Mesenchymal stem cell (in vitro differentiated cells and primary cell): ENCODE data around the gene TXNDC5. TPM values are rescaled to one million over a fixed set of nuclear protein-coding genes. Genes with fewer than 3 reads are reported as not detected.
A peak's percentile ranks its signal among the peaks of the same experiment; 100 is the strongest.

Source experiments
- DNase-seq: peaks from one replicate; pipeline ENCODE4 v3.0.0-alpha.2; 2013
- H2AFZ ChIP-seq: one replicate; pipeline ENCODE4 v1.6.1; 2013; ENCODE audit warnings: low read depth, mild to moderate bottlenecking, control low read depth, inconsistent platforms, low read length, moderate library complexity
- H2AK5ac ChIP-seq: 2 replicates; pipeline ENCODE4 v1.6.1; 2013; ENCODE audit warnings: low read length, moderate library complexity, mild to moderate bottlenecking, inconsistent platforms; ENCODE audit not compliant: severe bottlenecking
- H2BK120ac ChIP-seq: one replicate; pipeline ENCODE4 v1.6.1; 2013; ENCODE audit warnings: low read depth, mild to moderate bottlenecking, inconsistent platforms, low read length, moderate library complexity
- H2BK12ac ChIP-seq, 2 experiments: one replicate each; pipeline ENCODE4 v1.6.1; 2013; ENCODE audit warnings: inconsistent platforms in 2 of 2, low read length in 2 of 2, mild to moderate bottlenecking in 2 of 2, moderate library complexity in 2 of 2, control low read depth in 1 of 2
- H2BK15ac ChIP-seq: one replicate; pipeline ENCODE4 v1.6.1; 2013; ENCODE audit warnings: mild to moderate bottlenecking, low read depth, inconsistent platforms; ENCODE audit not compliant: poor library complexity, severe bottlenecking
- H2BK5ac ChIP-seq: 2 replicates; pipeline ENCODE4 v1.6.1; 2013; ENCODE audit warnings: low read depth, mild to moderate bottlenecking, low read length, control low read depth, inconsistent platforms; ENCODE audit not compliant: poor library complexity, severe bottlenecking
- H3K14ac ChIP-seq, 2 experiments: one replicate each; pipeline ENCODE4 v1.6.1; 2013; ENCODE audit warnings: inconsistent platforms in 2 of 2, low read length in 2 of 2, control low read depth in 1 of 2, mild to moderate bottlenecking in 1 of 2, moderate library complexity in 1 of 2
- H3K18ac ChIP-seq, 2 experiments: one replicate each; pipeline ENCODE4 v1.6.1; 2013; ENCODE audit warnings: inconsistent platforms in 2 of 2, low read length in 2 of 2, control low read depth in 1 of 2, low read depth in 1 of 2, mild to moderate bottlenecking in 1 of 2
- H3K23ac ChIP-seq, 2 experiments: one replicate each; pipeline ENCODE4 v1.6.1; 2013; ENCODE audit warnings: inconsistent platforms in 2 of 2, low read length in 2 of 2, mild to moderate bottlenecking in 2 of 2, moderate library complexity in 2 of 2, control low read depth in 1 of 2
- H3K27ac ChIP-seq: 2 replicates; pipeline ENCODE4 v1.5.1; 2013; ENCODE audit warnings: mild to moderate bottlenecking, moderate library complexity, low read length, control low read depth, inconsistent platforms; ENCODE audit not compliant: poor library complexity, severe bottlenecking
- H3K27me3 ChIP-seq, 2 experiments: 2 replicates each; pipeline versions ENCODE4 v1.6.1 to v1.7.0; 2013; ENCODE audit warnings: low read length in 2 of 2, mild to moderate bottlenecking in 2 of 2, moderate library complexity in 2 of 2, control low read depth in 1 of 2, inconsistent platforms in 1 of 2; ENCODE audit not compliant: control insufficient read depth in 1 of 2, insufficient read depth in 1 of 2
- H3K36me3 ChIP-seq, 2 experiments: 2 replicates each; pipeline versions ENCODE4 v1.6.1 to v1.7.0; 2013; ENCODE audit warnings: low read length in 2 of 2, control low read depth in 1 of 2, inconsistent platforms in 1 of 2, low read depth in 1 of 2, mild to moderate bottlenecking in 1 of 2; ENCODE audit not compliant: insufficient read depth in 2 of 2, control insufficient read depth in 1 of 2
- H3K4ac ChIP-seq, 2 experiments: one replicate each; pipeline ENCODE4 v1.6.1; 2013; ENCODE audit warnings: inconsistent platforms in 2 of 2, low read length in 2 of 2, mild to moderate bottlenecking in 2 of 2, moderate library complexity in 2 of 2, control low read depth in 1 of 2, low read depth in 1 of 2
- H3K4me1 ChIP-seq: 2 replicates; pipeline ENCODE4 v1.6.1; 2013; ENCODE audit warnings: low read depth, low read length, control low read depth; ENCODE audit not compliant: control insufficient read depth, insufficient read depth
- H3K4me2 ChIP-seq: 2 replicates; pipeline ENCODE4 v1.6.1; 2013; ENCODE audit warnings: low read length, mild to moderate bottlenecking, inconsistent platforms; ENCODE audit not compliant: poor library complexity, severe bottlenecking
- H3K4me3 ChIP-seq, 2 experiments: 2 replicates each; pipeline versions ENCODE4 v1.5.1 to v1.7.0; 2013; ENCODE audit warnings: low read length in 2 of 2, mild to moderate bottlenecking in 2 of 2, control low read depth in 1 of 2, low read depth in 1 of 2; ENCODE audit not compliant: insufficient read depth in 1 of 2
- H3K79me1 ChIP-seq: replicated peaks from 2 replicates; pipeline ENCODE4 v1.6.1; 2013; ENCODE audit warnings: mild to moderate bottlenecking, control low read depth, low read length, inconsistent platforms; ENCODE audit not compliant: poor library complexity, severe bottlenecking
- H3K9ac ChIP-seq: 2 replicates; pipeline ENCODE4 v1.7.0; 2013; ENCODE audit warnings: mild to moderate bottlenecking, low read length, moderate library complexity
- H3K9me3 ChIP-seq: 2 replicates; pipeline ENCODE4 v1.7.0; 2013; ENCODE audit warnings: mild to moderate bottlenecking, low read length; ENCODE audit not compliant: control insufficient read depth
- H4K8ac ChIP-seq: one replicate; pipeline ENCODE4 v1.6.1; 2013; ENCODE audit warnings: inconsistent platforms, mild to moderate bottlenecking, low read length, moderate library complexity
- H4K91ac ChIP-seq: one replicate; pipeline ENCODE4 v1.6.1; 2013; ENCODE audit warnings: mild to moderate bottlenecking, low read length, inconsistent platforms
- WGBS: methylation state at CpG from one replicate; pipeline ENCODE4 v1.1.7; 2013; ENCODE audit warnings: mixed read lengths; 5-methylcytosine and 5-hydroxymethylcytosine counted together
- polyA plus RNA-seq, 2 experiments: library from polyadenylated mRNA; stranded (reverse); fragments of 200-250 nt; gene quantifications; one replicate each; pipeline ENCODE4 v1.2.3, GENCODE V29; 2013

Gene TXNDC5
- polyA plus RNA-seq (2013, experiment 1 of 2), result 242 TPM
- polyA plus RNA-seq (2013, experiment 2 of 2), result 248 TPM

DNA sequence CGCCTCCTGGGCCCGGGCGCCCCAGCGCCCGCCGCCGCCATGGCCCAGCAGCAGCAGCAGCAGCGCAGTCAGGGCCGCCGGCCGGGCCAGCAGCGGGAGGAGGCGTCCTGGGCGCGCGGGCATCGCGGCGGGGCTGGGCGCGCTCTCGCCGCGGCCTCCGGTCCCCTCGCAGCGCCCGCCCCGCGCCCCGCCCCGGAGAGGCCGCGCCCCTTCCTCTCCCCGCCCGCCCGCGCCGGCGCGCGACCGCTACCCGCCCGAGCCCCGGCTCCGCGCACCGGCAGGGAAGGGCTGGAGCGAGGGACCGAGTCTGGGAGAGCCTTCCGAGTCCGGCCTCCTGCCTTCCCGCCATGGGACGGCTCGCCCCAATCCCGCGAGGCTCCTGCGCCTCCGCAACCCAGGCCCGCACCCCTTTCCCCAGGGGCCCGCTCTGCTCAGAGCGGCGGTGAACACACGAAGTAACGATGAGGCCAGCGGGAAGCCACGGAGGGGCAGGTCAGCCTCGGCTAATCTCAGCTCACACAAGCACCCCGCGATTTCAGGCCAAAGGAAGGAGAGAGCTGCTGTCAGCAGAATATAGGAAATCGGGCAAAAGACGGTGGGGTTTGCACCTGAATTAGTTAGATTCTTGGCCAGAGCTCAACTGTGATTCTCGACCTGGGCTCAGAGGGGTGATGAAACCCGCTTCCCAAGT is at the start of gene TXNDC5:
TSS of gene TXNDC5 (minus strand) at position 135 of the 691 bp plus-strand sequence. CDS start at position 123, 12 bp downstream.
- H3K4ac ChIP-seq, result peak within 1 kb of the TSS; percentile 91 to 96
- H2AFZ ChIP-seq, result peak within 1 kb of the TSS; percentile 77
- DNase-seq, result peak; percentile 68
- H2AK5ac ChIP-seq, result no peak within 1 kb of the TSS
- peak within 1 kb of the TSS; percentile 85 to 93 for H3K4me3 ChIP-seq
- peak within 1 kb of the TSS; percentile 68 for H3K4me2 ChIP-seq
- H2BK120ac ChIP-seq, result peak within 1 kb of the TSS; percentile 58
- H3K9me3 ChIP-seq, result no peaks in the 10 kb centered on the region
- H3K4me1 ChIP-seq, result peaks cover 16% of the 10 kb centered on the region
- H3K27me3 ChIP-seq, result peaks cover 0 to 25% of the 10 kb centered on the region in 2 experiments
- H2BK15ac ChIP-seq, result peak within 1 kb of the TSS; percentile 89
- no peak within 1 kb of the TSS for H2BK5ac ChIP-seq
- H3K18ac ChIP-seq, result peak within 1 kb of the TSS; percentile 93 to 99
- peak within 1 kb of the TSS; percentile 95 for H4K91ac ChIP-seq
- peaks cover 13% of the 10 kb centered on the region for H3K79me1 ChIP-seq
- peaks cover 0 to 2% of the 10 kb centered on the region in 2 experiments for H3K36me3 ChIP-seq
- H3K23ac ChIP-seq, result peak within 1 kb of the TSS in 1 of 2 experiments; percentile 95
- peak within 1 kb of the TSS in 1 of 2 experiments; percentile 69 for H2BK12ac ChIP-seq
- H3K27ac ChIP-seq, result no peak within 1 kb of the TSS
- peak within 1 kb of the TSS; percentile 99 for H4K8ac ChIP-seq
- peak within 1 kb of the TSS; percentile 91 for H3K9ac ChIP-seq
- peak within 1 kb of the TSS; percentile 68 to 96 for H3K14ac ChIP-seq
- 6% methylated on average over 50 of the region's 75 CpGs for whole genome bisulfite sequencing

DNA sequence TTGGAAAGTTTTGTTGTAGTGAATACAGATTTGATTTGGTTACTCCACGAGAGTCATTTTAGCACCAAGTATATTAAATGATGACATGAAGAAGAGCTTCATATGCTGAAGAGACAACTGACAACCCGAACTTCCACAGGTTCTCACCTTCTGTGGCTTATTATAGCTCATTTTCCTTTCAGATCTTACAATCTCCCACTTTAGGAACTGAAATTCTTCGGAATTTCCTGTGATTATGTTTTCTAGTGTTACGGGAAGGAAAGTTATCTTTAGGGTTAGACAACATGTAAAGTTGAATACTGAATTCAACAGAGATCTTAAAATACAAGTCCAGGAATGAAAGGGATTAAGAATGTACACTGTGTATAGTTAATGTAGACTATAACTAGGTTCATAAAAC is 49.6 kb upstream of the TXNDC5 start:
- Histone ChIP-seq H2BK5ac (no peak overlapping the region), H2AK5ac (no peak overlapping the region), H3K27me3 (no peaks in the 10 kb centered on the region), H3K4me3 (no peak overlapping the region), H3K9ac (no peak overlapping the region), H3K27ac (no peak overlapping the region), H3K9me3 (no peaks in the 10 kb centered on the region), H2BK12ac (no peak overlapping the region), H3K4me1 (no peaks in the 10 kb centered on the region), H3K4ac (no peak overlapping the region), H2BK120ac (no peak overlapping the region), H3K4me2 (no peak overlapping the region), H2BK15ac (no peak overlapping the region), H3K79me1 (no peaks in the 10 kb centered on the region), H3K36me3 (no peaks in the 10 kb centered on the region), H4K8ac (no peak overlapping the region), H3K18ac (no peak overlapping the region), H3K23ac (no peak overlapping the region), H3K14ac (no peak overlapping the region), H4K91ac (no peak overlapping the region), H2AFZ (no peak overlapping the region)
- no peak for DNase-seq
- 90% methylated on average over 2 of the region's 4 CpGs for WGBS

DNA sequence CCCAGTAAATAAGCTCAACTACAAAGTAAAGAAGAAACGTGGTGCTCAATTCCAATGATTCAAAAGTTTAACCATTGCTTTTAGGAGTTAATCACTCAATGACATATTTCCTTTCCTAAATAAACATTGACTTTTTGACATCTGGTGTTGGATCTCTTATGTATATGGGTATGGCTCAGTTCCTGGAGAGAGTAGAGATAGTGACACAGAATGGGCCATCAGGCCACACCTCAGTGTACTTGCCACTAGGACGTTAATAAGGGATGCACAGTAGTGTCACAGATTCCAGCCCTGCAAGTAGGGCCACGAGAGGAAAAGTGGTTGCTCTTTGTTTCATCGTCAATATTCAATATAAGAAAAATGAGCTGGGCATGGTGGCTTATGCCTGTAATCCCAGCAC is 48.9 kb upstream of the TXNDC5 start:
- no peak overlapping the region for H3K9ac ChIP-seq
- no peaks in the 10 kb centered on the region for H3K36me3 ChIP-seq
- no peak overlapping the region for H3K4me3 ChIP-seq
- H3K27ac ChIP-seq, result no peak overlapping the region
- no peak overlapping the region for H2BK12ac ChIP-seq
- H3K14ac ChIP-seq, result no peak overlapping the region
- no peak overlapping the region for H4K91ac ChIP-seq
- H3K4me1 ChIP-seq, result no peaks in the 10 kb centered on the region
- WGBS, result 81% methylated on average over 3 of the region's 4 CpGs
- no peak overlapping the region for H2BK120ac ChIP-seq
- no peak overlapping the region for H3K18ac ChIP-seq
- no peak for DNase-seq
- no peak overlapping the region for H3K4me2 ChIP-seq
- H2BK15ac ChIP-seq, result no peak overlapping the region
- H3K27me3 ChIP-seq, result no peaks in the 10 kb centered on the region
- H4K8ac ChIP-seq, result no peak overlapping the region
- no peak overlapping the region for H2AFZ ChIP-seq
- no peaks in the 10 kb centered on the region for H3K79me1 ChIP-seq
- H3K9me3 ChIP-seq, result no peaks in the 10 kb centered on the region
- H2BK5ac ChIP-seq, result no peak overlapping the region
- no peak overlapping the region for H3K4ac ChIP-seq
- no peak overlapping the region for H2AK5ac ChIP-seq
- H3K23ac ChIP-seq, result no peak overlapping the region

DNA sequence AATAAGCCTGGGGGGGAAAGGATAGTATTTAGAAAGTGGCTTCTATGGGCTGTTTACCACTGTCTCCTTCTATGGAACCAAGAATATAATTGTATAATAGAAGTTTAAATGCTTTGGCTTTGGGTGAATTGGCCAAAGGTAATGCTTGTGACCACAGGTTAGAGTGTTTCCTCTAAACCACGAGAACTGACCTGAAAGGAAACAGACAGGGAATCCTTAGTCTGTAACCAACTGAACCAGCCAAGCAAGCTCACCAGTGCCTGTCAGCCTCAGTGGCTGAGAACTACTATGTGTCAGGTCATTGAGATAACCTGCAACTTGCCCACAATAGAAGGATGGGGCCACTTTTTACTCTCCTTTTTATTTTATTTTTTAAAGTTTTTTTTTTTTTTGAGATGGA is 47.9 kb upstream of the TXNDC5 start:
- 86% methylated on average over 1 of the region's 1 CpG for WGBS
- H2BK15ac ChIP-seq, result no peak overlapping the region

More for the DNA sequence above, 47.9 kb upstream of the TXNDC5 start:
- Histone ChIP-seq H3K4me2 (no peak overlapping the region), H3K4me1 (no peaks in the 10 kb centered on the region), H3K9me3 (no peaks in the 10 kb centered on the region), H2BK5ac (no peak overlapping the region), H3K36me3 (no peaks in the 10 kb centered on the region), H3K4me3 (no peak overlapping the region), H4K8ac (no peak overlapping the region), H3K23ac (no peak overlapping the region), H3K27me3 (no peaks in the 10 kb centered on the region), H3K4ac (no peak overlapping the region), H3K18ac (no peak overlapping the region), H2BK120ac (no peak overlapping the region), H3K79me1 (no peaks in the 10 kb centered on the region), H2BK12ac (no peak overlapping the region), H2AK5ac (no peak overlapping the region), H3K14ac (no peak overlapping the region), H4K91ac (no peak overlapping the region), H3K27ac (no peak overlapping the region), H2AFZ (no peak overlapping the region), H3K9ac (no peak overlapping the region)
- DNase-seq, result no peak
